WTC11 (cell line): ENCODE results near the gene SAP25. TPM values are rescaled to one million over a fixed set of nuclear protein-coding genes. Genes with fewer than 3 reads are reported as not detected.
A peak's percentile ranks its signal among the peaks of the same experiment; 100 is the strongest.

ENCODE experiments used
- ATAC-seq: fragments of 200-7000 bp; cut with Tn5 transposase; 2 replicates; pipeline ENCODE4 v1.10.0; 2021; ENCODE audit warnings: mild to moderate bottlenecking, moderate library complexity
- CTCF ChIA-PET: fragments of 300-600 bp; sonication (Branson Sonifier 250); formaldehyde crosslinking; loops from one replicate; lab custom pipeline; 2021; ENCODE audit warnings: antibody characterized with exemption; lab: Charles Lee
- POLR2A ChIA-PET: fragments of 350-600 bp; sonication (Branson Sonifier 250); formaldehyde crosslinking; loops from one replicate; lab custom pipeline; 2021; ENCODE audit warnings: antibody characterized with exemption; lab: Charles Lee
- DNase-seq: peaks from one replicate; pipeline ENCODE4 v3.0.0; 2021; ENCODE audit warnings: low spot score
- H3K27ac Mint-ChIP-seq: 2 replicates; pipeline ENCODE4 v1.8.0; 2021; ENCODE audit warnings: mixed read lengths
- H3K27me3 Mint-ChIP-seq: 2 replicates; pipeline ENCODE4 v1.8.0; 2021; ENCODE audit warnings: low read depth, mild to moderate bottlenecking, moderate library complexity, mixed read lengths
- H3K36me3 Mint-ChIP-seq: 2 replicates; pipeline ENCODE4 v1.8.0; 2021; ENCODE audit warnings: mixed read lengths
- H3K4me1 Mint-ChIP-seq: 2 replicates; pipeline ENCODE4 v1.8.0; 2022; ENCODE audit warnings: mixed read lengths
- H3K4me3 Mint-ChIP-seq: 2 replicates; pipeline ENCODE4 v1.8.0; 2021; ENCODE audit warnings: mild to moderate bottlenecking, moderate library complexity, mixed read lengths
- H3K9me3 Mint-ChIP-seq: 2 replicates; pipeline ENCODE4 v1.8.0; 2021; ENCODE audit warnings: mixed read lengths
- ARID4B ChIP-seq: sonication (generic); formaldehyde crosslinking; IDR thresholded peaks from 2 replicates; pipeline ENCODE4 v1.8.0; 2023; ENCODE audit warnings: missing genetic modification reagents, mild to moderate bottlenecking, borderline replicate concordance
- ATF6 ChIP-seq: sonication (generic); formaldehyde crosslinking; IDR thresholded peaks from 2 replicates; pipeline ENCODE4 v1.8.1; 2023; ENCODE audit warnings: mild to moderate bottlenecking, missing genetic modification reagents
- CDX4 ChIP-seq: fragments of 250-450 bp; sonication (Bioruptor Pico); IDR thresholded peaks from 2 replicates; pipeline ENCODE4 v1.9.0; 2021; ENCODE audit warnings: moderate library complexity, mild to moderate bottlenecking, inconsistent platforms, borderline replicate concordance
- CTCF ChIP-seq: fragments of 200-600 bp; IDR thresholded peaks from 2 replicates; pipeline ENCODE4 v1.8.0; 2022; ENCODE audit warnings: antibody characterized with exemption
- E2F1 ChIP-seq: sonication (generic); formaldehyde crosslinking; IDR thresholded peaks from 2 replicates; pipeline ENCODE4 v1.8.0; 2022; ENCODE audit warnings: mild to moderate bottlenecking, missing genetic modification reagents
- E2F5 ChIP-seq: sonication (generic); formaldehyde crosslinking; IDR thresholded peaks from 2 replicates; pipeline ENCODE4 v1.8.1; 2022; ENCODE audit warnings: mild to moderate bottlenecking, moderate library complexity, missing genetic modification reagents
- GTF2I ChIP-seq: fragments of 250-450 bp; sonication (Bioruptor Pico); conservative IDR thresholded peaks from 2 replicates; pipeline ENCODE4 v1.4.0; 2021; ENCODE audit warnings: mild to moderate bottlenecking
- HMGA2 ChIP-seq: fragments of 250-450 bp; sonication (Bioruptor Pico); IDR thresholded peaks from 2 replicates; pipeline ENCODE4 v1.4.0; 2021; ENCODE audit warnings: mild to moderate bottlenecking, moderate library complexity
- ZNF263 ChIP-seq: sonication (generic); formaldehyde crosslinking; IDR thresholded peaks from 2 replicates; pipeline ENCODE4 v1.8.1; 2022; ENCODE audit warnings: low read depth, mild to moderate bottlenecking, moderate library complexity, missing genetic modification reagents
- ZNF416 ChIP-seq: fragments of 250-450 bp; sonication (Bioruptor Pico); IDR thresholded peaks from 2 replicates; pipeline ENCODE4 v1.9.0; 2021; ENCODE audit warnings: mild to moderate bottlenecking, inconsistent platforms
- total RNA-seq: library from RNA; stranded (reverse); gene quantifications from 3 replicates; pipeline ENCODE4 v1.2.3, GENCODE V29; 2021
- TF ChIP-seq, protein P1 (sequence below): fragments of 250-450 bp; sonication (Bioruptor Pico); IDR thresholded peaks from 2 replicates; pipeline ENCODE4 v1.9.0; 2021; ENCODE audit warnings: mild to moderate bottlenecking
- TF ChIP-seq, protein P2 (sequence below): sonication (generic); formaldehyde crosslinking; IDR thresholded peaks from 2 replicates; pipeline ENCODE4 v1.8.1; 2022; ENCODE audit warnings: missing genetic modification reagents, borderline replicate concordance
- TF ChIP-seq, protein P3 (sequence below): sonication (generic); formaldehyde crosslinking; IDR thresholded peaks from 2 replicates; pipeline ENCODE4 v1.8.1; 2022; ENCODE audit warnings: mild to moderate bottlenecking, missing genetic modification reagents, moderate library complexity, borderline replicate concordance
- TF ChIP-seq, protein P4 (sequence below): fragments of 250-450 bp; sonication (Bioruptor Pico); IDR thresholded peaks from 2 replicates; pipeline ENCODE4 v1.9.0; 2021; ENCODE audit warnings: mild to moderate bottlenecking

SAP25 gene
- total RNA-seq, 1 experiment from 2014 or later = 9.3 TPM

GRCh38 chr7:100544386-100544785 lies 29.3 kb downstream of the SAP25 start:
- POLR2A ChIA-PET = no interaction called here
- ATAC-seq (no peak), DNase-seq (no peak)
- no peak overlapping the region for H3K4me3 Mint-ChIP-seq
- peaks cover 74% of the 10 kb centered on the region for H3K4me1 Mint-ChIP-seq
- no peaks in the 10 kb centered on the region for H3K36me3 Mint-ChIP-seq
- TF ChIP-seq ZNF263 = no peak
- TF ChIP-seq ZNF416 (CRISPR knock-in tag) = no peak
- no peak for TF ChIP-seq ARID4B (CRISPR knock-in tag)
- TF ChIP-seq CDX4 (CRISPR knock-in tag) = no peak
- TF ChIP-seq, protein P1, sequence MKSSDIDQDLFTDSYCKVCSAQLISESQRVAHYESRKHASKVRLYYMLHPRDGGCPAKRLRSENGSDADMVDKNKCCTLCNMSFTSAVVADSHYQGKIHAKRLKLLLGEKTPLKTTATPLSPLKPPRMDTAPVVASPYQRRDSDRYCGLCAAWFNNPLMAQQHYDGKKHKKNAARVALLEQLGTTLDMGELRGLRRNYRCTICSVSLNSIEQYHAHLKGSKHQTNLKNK (CRISPR knock-in tag) = no peak
- TF ChIP-seq E2F5 = no peak
- no peak for TF ChIP-seq GTF2I (CRISPR knock-in tag)
- no peak overlapping the region; the same call in 1 of the 2 replicates for H3K27ac Mint-ChIP-seq
- peaks cover 22% of the 10 kb centered on the region for H3K27me3 Mint-ChIP-seq
- CTCF ChIA-PET = interaction anchor here (3.1 to 5.4 kb wide), 2 partner anchors 15 to 79 kb away, joined by 10 to 58 read pairs; no protein-coding TSS in a partner anchor
- no peaks in the 10 kb centered on the region for H3K9me3 Mint-ChIP-seq

DNA sequence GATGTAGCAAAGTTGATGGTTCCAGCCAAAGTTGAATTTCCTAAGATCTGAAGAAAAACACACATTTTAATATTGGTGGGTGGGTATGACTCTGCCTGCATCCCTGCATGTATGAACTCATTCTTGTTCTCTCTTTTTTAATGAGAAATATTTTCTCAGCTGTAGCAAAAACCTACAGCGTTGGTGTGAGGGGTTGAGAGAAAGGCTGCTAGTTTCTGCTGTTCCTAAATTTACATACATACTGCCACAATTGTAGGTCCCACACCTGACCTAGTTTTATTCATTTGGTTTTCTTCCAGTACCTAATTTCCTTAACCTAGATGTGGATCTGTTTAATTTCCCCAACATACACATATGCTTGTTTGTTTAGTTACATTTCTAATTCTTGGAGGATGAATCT lies 30.1 kb downstream of the SAP25 start:
- Mint-ChIP-seq H3K36me3 (no peaks in the 10 kb centered on the region), H3K4me1 (peaks cover 75% of the 10 kb centered on the region), H3K27me3 (peaks cover 27% of the 10 kb centered on the region), H3K9me3 (no peaks in the 10 kb centered on the region), H3K4me3 (no peak overlapping the region), H3K27ac (peak overlapping the region; percentile 67)
- ATAC-seq (no peak), DNase-seq (no peak)
- ChIA-PET POLR2A (no interaction called here), CTCF (interaction anchor here (0.6 to 5.4 kb wide), 3 partner anchors 16 to 78 kb away, joined by 4 to 58 read pairs (median 10); no protein-coding TSS in a partner anchor)
- TF ChIP-seq, protein P2, sequence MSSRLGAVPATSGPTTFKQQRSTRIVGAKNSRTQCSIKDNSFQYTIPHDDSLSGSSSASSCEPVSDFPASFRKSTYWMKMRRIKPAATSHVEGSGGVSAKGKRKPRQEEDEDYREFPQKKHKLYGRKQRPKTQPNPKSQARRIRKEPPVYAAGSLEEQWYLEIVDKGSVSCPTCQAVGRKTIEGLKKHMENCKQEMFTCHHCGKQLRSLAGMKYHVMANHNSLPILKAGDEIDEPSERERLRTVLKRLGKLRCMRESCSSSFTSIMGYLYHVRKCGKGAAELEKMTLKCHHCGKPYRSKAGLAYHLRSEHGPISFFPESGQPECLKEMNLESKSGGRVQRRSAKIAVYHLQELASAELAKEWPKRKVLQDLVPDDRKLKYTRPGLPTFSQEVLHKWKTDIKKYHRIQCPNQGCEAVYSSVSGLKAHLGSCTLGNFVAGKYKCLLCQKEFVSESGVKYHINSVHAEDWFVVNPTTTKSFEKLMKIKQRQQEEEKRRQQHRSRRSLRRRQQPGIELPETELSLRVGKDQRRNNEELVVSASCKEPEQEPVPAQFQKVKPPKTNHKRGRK (CRISPR knock-in tag) = no peak
- TF ChIP-seq CTCF = no peak
- TF ChIP-seq, protein P3, sequence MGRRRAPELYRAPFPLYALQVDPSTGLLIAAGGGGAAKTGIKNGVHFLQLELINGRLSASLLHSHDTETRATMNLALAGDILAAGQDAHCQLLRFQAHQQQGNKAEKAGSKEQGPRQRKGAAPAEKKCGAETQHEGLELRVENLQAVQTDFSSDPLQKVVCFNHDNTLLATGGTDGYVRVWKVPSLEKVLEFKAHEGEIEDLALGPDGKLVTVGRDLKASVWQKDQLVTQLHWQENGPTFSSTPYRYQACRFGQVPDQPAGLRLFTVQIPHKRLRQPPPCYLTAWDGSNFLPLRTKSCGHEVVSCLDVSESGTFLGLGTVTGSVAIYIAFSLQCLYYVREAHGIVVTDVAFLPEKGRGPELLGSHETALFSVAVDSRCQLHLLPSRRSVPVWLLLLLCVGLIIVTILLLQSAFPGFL = no peak
- TF ChIP-seq ZNF263 = no peak
- TF ChIP-seq, protein P4, sequence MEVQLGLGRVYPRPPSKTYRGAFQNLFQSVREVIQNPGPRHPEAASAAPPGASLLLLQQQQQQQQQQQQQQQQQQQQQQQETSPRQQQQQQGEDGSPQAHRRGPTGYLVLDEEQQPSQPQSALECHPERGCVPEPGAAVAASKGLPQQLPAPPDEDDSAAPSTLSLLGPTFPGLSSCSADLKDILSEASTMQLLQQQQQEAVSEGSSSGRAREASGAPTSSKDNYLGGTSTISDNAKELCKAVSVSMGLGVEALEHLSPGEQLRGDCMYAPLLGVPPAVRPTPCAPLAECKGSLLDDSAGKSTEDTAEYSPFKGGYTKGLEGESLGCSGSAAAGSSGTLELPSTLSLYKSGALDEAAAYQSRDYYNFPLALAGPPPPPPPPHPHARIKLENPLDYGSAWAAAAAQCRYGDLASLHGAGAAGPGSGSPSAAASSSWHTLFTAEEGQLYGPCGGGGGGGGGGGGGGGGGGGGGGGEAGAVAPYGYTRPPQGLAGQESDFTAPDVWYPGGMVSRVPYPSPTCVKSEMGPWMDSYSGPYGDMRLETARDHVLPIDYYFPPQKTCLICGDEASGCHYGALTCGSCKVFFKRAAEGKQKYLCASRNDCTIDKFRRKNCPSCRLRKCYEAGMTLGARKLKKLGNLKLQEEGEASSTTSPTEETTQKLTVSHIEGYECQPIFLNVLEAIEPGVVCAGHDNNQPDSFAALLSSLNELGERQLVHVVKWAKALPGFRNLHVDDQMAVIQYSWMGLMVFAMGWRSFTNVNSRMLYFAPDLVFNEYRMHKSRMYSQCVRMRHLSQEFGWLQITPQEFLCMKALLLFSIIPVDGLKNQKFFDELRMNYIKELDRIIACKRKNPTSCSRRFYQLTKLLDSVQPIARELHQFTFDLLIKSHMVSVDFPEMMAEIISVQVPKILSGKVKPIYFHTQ (CRISPR knock-in tag) = no peak
- TF ChIP-seq HMGA2 (CRISPR knock-in tag) = no peak
- no peak for TF ChIP-seq E2F1 (CRISPR knock-in tag)
- no peak for TF ChIP-seq ATF6 (CRISPR knock-in tag)
